Suprapubic skin (tissue), 4 donors: ENCODE data around the gene CFAP100. TPM values are rescaled to one million over a fixed set of nuclear protein-coding genes. Genes with fewer than 3 reads are reported as not detected.

ENCODE experiments used
- DNase-seq, 2 donors: peaks; one replicate each; pipeline ENCODE4 v3.0.0-alpha.2; 2019; ENCODE audit warnings: low spot score in 2 of 2
- H3K27ac ChIP-seq: fragments of 200-600 bp; sonication (generic); one replicate; pipeline ENCODE4 v1.5.1; 2019
- H3K27me3 ChIP-seq: fragments of 200-600 bp; sonication (generic); one replicate; pipeline ENCODE4 v1.5.1; 2019
- H3K36me3 ChIP-seq: fragments of 200-600 bp; sonication (generic); one replicate; pipeline ENCODE4 v1.5.1; 2019
- H3K4me1 ChIP-seq: fragments of 200-600 bp; sonication (generic); one replicate; pipeline ENCODE4 v1.5.1; 2019
- H3K4me3 ChIP-seq: fragments of 200-600 bp; sonication (generic); one replicate; pipeline ENCODE4 v1.5.1; 2019; ENCODE audit warnings: mild to moderate bottlenecking
- H3K9me3 ChIP-seq: fragments of 200-600 bp; sonication (generic); one replicate; pipeline ENCODE4 v1.5.1; 2019
- CTCF ChIP-seq, 2 donors: fragments of 200-600 bp in 1 of 2; fragments of 450-650 bp in 1 of 2; sonication (generic) in 1 of 2; IDR thresholded peaks; one replicate each; pipeline ENCODE4 v1.5.1; 2016 to 2019; ENCODE audit warnings: antibody characterized with exemption in 2 of 2, mild to moderate bottlenecking in 1 of 2, moderate library complexity in 1 of 2
- EP300 ChIP-seq: sonication (generic); formaldehyde crosslinking; IDR thresholded peaks from one replicate; pipeline ENCODE4 v1.6.1; 2017; ENCODE audit warnings: antibody characterized with exemption
- POLR2A ChIP-seq, 2 donors: fragments of 450-650 bp; IDR thresholded peaks; one replicate each; pipeline ENCODE4 v1.6.1; 2017; ENCODE audit warnings: antibody characterized with exemption in 2 of 2, mild to moderate bottlenecking in 2 of 2, moderate library complexity in 2 of 2
- WGBS: methylation state at CpG from one replicate; pipeline ENCODE4 v1.1.5; 2018; 5-methylcytosine and 5-hydroxymethylcytosine counted together
- total RNA-seq, 4 donors: library from RNA; depleted of rRNA; stranded (reverse); fragments of >200 nt; gene quantifications; one replicate each; pipeline ENCODE4 v1.1.0, GENCODE V29; 2016

CFAP100 gene
- total RNA-seq, 4 donors from 2014 or later = not detected

GRCh38 chr3:126485956-126486355 lies 91.2 kb downstream of the CFAP100 start:
- Histone ChIP-seq H3K9me3 (no peaks in the 10 kb centered on the region), H3K27me3 (no peaks in the 10 kb centered on the region), H3K36me3 (no peaks in the 10 kb centered on the region), H3K4me3 (no peak overlapping the region), H3K4me1 (peaks cover 7% of the 10 kb centered on the region), H3K27ac (no peak overlapping the region)
- DNase-seq = peak in 1 of 2 donors; percentile 47
- WGBS = 93% methylated on average over 6 of the region's 9 CpGs
- TF ChIP-seq CTCF (IDR thresholded peaks at IDR 0.05) (no peak), POLR2A (IDR thresholded peaks at IDR 0.05) (no peak), EP300 (no peak)

Other genes with a start within 250 kb of the CFAP100 start
- gene ALDH1L1, start 214.3 kb upstream of the CFAP100 start, total RNA-seq = 1 to 10 TPM; 5.1 to 8.5 (median 7.4) TPM
- 10 to 100 TPM in 3 of 4 donors, 1 to 10 TPM in 1; 7.3 to 19.2 (median 14.3) TPM for gene KLF15, start 37.5 kb upstream of the CFAP100 start, total RNA-seq
- gene ZXDC, start 81.0 kb downstream of the CFAP100 start, total RNA-seq = 10 to 100 TPM; 40.5 to 97.5 (median 61.2) TPM
- gene UROC1, start 122.9 kb downstream of the CFAP100 start, total RNA-seq = not detected
- not detected for gene CHST13, start 129.2 kb downstream of the CFAP100 start, total RNA-seq
- gene C3orf22, start 164.0 kb downstream of the CFAP100 start, total RNA-seq = not detected